ENCODE results near the gene CACNA2D4. TPM values are rescaled to one million over a fixed set of nuclear protein-coding genes. Genes with fewer than 3 reads are reported as not detected.
A peak's percentile ranks its signal among the peaks of the same experiment; 100 is the strongest.

CACNA2D4 gene
- total and polyA plus RNA-seq, 4 donors = 0.82 to 2.8 (median 1.3) TPM

- H3K9ac ChIP-seq (ENCODE audit: low read depth in 1 of 2, low read length in 2 of 2) = no peak overlapping the region
- H3K4me3 ChIP-seq (ENCODE audit: low read depth in 1 of 3, low read length in 3 of 3) = no peak overlapping the region
These were observed 106.5 kb downstream of the CACNA2D4 start for GRCh38 chr12:1811948-1812291.

More at GRCh38 chr12:1811948-1812291, 106.5 kb downstream of the CACNA2D4 start:
- no peaks in the 10 kb centered on the region for H3K9me3 ChIP-seq (ENCODE audit: control insufficient read depth in 4 of 4, low read length in 3 of 4)
- WGBS = 78% methylated on average over 6 of the region's 6 CpGs
- DNase-seq (ENCODE audit: low spot score) = no peak
- no peaks in the 10 kb centered on the region for H3K36me3 ChIP-seq (ENCODE audit: control insufficient read depth in 4 of 4, insufficient read depth in 3 of 4, low read depth in 1 of 4, low read length in 3 of 4)
- H3K4me1 ChIP-seq (ENCODE audit: control insufficient read depth in 4 of 4, insufficient read depth in 4 of 4, low read length in 3 of 4) = no peaks in the 10 kb centered on the region
- peak overlapping the region in 1 of 2 donors; percentile 55 for H3K27ac ChIP-seq (ENCODE audit: low read depth in 1 of 2, low read length in 2 of 2)
- TF ChIP-seq REST (IDR thresholded peaks at IDR 0.05) (no peak), MAX (IDR thresholded peaks at IDR 0.05) (no peak), GABPA (IDR thresholded peaks at IDR 0.05 in 1 of 2, conservative IDR thresholded peaks at IDR 0.05 in 1 of 2) (no peak), FOXA1 (IDR thresholded peaks at IDR 0.05) (no peak), CTCF (IDR thresholded peaks at IDR 0.05; ENCODE audit: low read depth, low read length, missing input control) (no peak), TAF1 (conservative IDR thresholded peaks at IDR 0.05) (no peak), HNF4G (IDR thresholded peaks at IDR 0.05) (no peak), ATF3 (IDR thresholded peaks at IDR 0.05) (no peak), RAD21 (IDR thresholded peaks at IDR 0.05) (no peak), YY1 (IDR thresholded peaks at IDR 0.05) (no peak), FOXA2 (IDR thresholded peaks at IDR 0.05) (no peak)
- no peaks in the 10 kb centered on the region for H3K27me3 ChIP-seq (ENCODE audit: control insufficient read depth in 4 of 4, insufficient read depth in 4 of 4, low read length in 3 of 4)
